Osteocyte (in vitro differentiated cells): ENCODE measurements around the gene C19orf38. TPM values are rescaled to one million over a fixed set of nuclear protein-coding genes. Genes with fewer than 3 reads are reported as not detected.

Experiments
- DNase-seq: peaks from one replicate; pipeline ENCODE4 v3.0.0; 2021; ENCODE audit warnings: mixed read lengths; ENCODE audit not compliant: unreplicated experiment; ENCODE audit errors: extremely low spot score
- H3K27ac Mint-ChIP-seq: one replicate; pipeline ENCODE4 v1.8.0; 2021; ENCODE audit warnings: mild to moderate bottlenecking, mixed read lengths; ENCODE audit not compliant: unreplicated experiment
- H3K27me3 Mint-ChIP-seq: one replicate; pipeline ENCODE4 v1.8.0; 2021; ENCODE audit warnings: mixed read lengths; ENCODE audit not compliant: unreplicated experiment
- H3K36me3 Mint-ChIP-seq: one replicate; pipeline ENCODE4 v1.8.0; 2021; ENCODE audit warnings: mixed read lengths; ENCODE audit not compliant: unreplicated experiment
- H3K4me1 Mint-ChIP-seq: one replicate; pipeline ENCODE4 v1.8.0; 2021; ENCODE audit warnings: mixed read lengths; ENCODE audit not compliant: unreplicated experiment
- H3K4me3 Mint-ChIP-seq: one replicate; pipeline ENCODE4 v1.8.0; 2021; ENCODE audit warnings: mild to moderate bottlenecking, moderate library complexity, mixed read lengths; ENCODE audit not compliant: unreplicated experiment
- H3K9me3 Mint-ChIP-seq: one replicate; pipeline ENCODE4 v1.8.0; 2021; ENCODE audit warnings: mixed read lengths; ENCODE audit not compliant: unreplicated experiment
- total RNA-seq: library from RNA; stranded (reverse); gene quantifications from 2 replicates; pipeline ENCODE4 v1.2.1, GENCODE V29; 2021
- TF ChIP-seq, protein P1 (sequence below): fragments of 200-600 bp; sonication (generic); IDR thresholded peaks from 2 replicates; pipeline ENCODE4 v1.5.0; 2021; ENCODE audit warnings: antibody characterized with exemption, mild to moderate bottlenecking, moderate library complexity

C19orf38 gene
- total RNA-seq, 1 donor from 2014 or later = 0.27 TPM

- no peak overlapping the region for H3K4me3 Mint-ChIP-seq
- peaks cover 39% of the 10 kb centered on the region for H3K36me3 Mint-ChIP-seq
- no peak for DNase-seq
- peaks cover 50% of the 10 kb centered on the region for H3K4me1 Mint-ChIP-seq
- no peaks in the 10 kb centered on the region for H3K9me3 Mint-ChIP-seq
- peak overlapping the region; percentile 90 for H3K27ac Mint-ChIP-seq
- TF ChIP-seq, protein P1, sequence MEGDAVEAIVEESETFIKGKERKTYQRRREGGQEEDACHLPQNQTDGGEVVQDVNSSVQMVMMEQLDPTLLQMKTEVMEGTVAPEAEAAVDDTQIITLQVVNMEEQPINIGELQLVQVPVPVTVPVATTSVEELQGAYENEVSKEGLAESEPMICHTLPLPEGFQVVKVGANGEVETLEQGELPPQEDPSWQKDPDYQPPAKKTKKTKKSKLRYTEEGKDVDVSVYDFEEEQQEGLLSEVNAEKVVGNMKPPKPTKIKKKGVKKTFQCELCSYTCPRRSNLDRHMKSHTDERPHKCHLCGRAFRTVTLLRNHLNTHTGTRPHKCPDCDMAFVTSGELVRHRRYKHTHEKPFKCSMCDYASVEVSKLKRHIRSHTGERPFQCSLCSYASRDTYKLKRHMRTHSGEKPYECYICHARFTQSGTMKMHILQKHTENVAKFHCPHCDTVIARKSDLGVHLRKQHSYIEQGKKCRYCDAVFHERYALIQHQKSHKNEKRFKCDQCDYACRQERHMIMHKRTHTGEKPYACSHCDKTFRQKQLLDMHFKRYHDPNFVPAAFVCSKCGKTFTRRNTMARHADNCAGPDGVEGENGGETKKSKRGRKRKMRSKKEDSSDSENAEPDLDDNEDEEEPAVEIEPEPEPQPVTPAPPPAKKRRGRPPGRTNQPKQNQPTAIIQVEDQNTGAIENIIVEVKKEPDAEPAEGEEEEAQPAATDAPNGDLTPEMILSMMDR = no peak
- no peaks in the 10 kb centered on the region for H3K27me3 Mint-ChIP-seq
Measured at GRCh38 chr19:10812902-10813404, 35.3 kb upstream of the C19orf38 start.

GRCh38 chr19:10815007-10815536 is 33.1 kb upstream of the C19orf38 start:
- Mint-ChIP-seq H3K36me3 (peaks cover 30% of the 10 kb centered on the region), H3K9me3 (no peaks in the 10 kb centered on the region), H3K27ac (peak overlapping the region; percentile 98), H3K4me3 (no peak overlapping the region), H3K27me3 (no peaks in the 10 kb centered on the region), H3K4me1 (peaks cover 47% of the 10 kb centered on the region)
- TF ChIP-seq, protein P1 = no peak
- no peak for DNase-seq

DNA sequence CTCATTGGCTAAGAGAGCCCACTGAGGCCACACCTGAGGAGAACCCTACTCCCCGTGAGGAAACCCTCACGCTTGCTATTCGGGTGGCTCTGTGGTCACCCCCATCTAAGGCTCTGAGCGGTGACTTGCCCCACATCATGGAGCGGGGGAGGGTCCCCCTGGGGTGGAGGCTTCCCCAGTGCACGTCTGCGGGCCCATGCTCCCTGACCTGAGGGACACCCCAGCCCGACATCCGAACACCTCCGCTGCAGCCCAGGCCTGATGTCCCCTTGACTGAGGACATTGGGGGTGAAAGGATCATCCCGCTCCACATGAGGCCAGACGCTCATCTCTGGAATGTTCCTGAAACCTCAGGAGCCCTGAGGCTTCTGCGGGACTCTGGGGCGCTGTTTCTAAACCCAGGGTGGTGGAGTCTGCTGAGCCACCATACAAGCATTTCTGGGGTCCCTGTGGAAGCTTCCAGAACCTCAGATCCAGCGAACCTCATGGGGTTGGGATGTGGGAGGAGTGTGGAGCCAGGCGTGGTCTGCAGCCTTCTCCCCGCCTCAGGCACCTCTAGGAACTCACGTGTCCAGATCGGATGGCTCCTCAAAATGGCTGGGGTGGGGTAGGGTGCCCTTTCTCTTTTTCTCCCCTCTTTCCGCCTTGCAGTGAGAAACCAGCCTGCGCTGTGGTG is 32.1 kb upstream of the C19orf38 start:
- peak overlapping the region; percentile 98 for H3K27ac Mint-ChIP-seq
- TF ChIP-seq, protein P1 = no peak
- no peak for DNase-seq
- peaks cover 31% of the 10 kb centered on the region for H3K36me3 Mint-ChIP-seq
- H3K4me1 Mint-ChIP-seq = peaks cover 47% of the 10 kb centered on the region
- H3K9me3 Mint-ChIP-seq = no peaks in the 10 kb centered on the region
- peak overlapping the region; percentile 83 for H3K4me3 Mint-ChIP-seq
- no peaks in the 10 kb centered on the region for H3K27me3 Mint-ChIP-seq

DNA sequence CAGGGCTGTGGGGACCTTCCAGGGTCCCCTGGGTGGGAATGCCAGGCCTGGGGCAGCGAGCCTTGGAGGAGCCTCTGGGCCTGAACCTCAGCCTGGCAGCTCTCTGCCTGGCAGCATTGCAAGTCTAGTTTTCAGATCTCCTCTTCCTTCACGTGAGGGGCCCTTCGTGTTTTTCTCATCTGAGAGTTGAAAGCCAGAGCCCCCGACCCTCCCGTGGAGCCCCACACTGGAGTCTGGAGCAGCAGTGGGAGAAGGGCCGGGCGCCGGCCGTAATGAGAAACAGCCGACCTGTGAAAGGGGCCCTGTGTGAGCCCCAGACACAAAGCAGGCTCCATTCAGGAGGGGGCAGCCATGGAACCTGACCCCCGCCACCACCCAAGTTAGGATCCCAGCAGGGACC is 31.5 kb upstream of the C19orf38 start:
- Mint-ChIP-seq H3K36me3 (peaks cover 33% of the 10 kb centered on the region), H3K4me3 (peak overlapping the region; percentile 83), H3K27ac (peak overlapping the region; percentile 98), H3K4me1 (peaks cover 47% of the 10 kb centered on the region), H3K27me3 (no peaks in the 10 kb centered on the region), H3K9me3 (no peaks in the 10 kb centered on the region)
- DNase-seq = no peak
- TF ChIP-seq, protein P1 = no peak

DNA sequence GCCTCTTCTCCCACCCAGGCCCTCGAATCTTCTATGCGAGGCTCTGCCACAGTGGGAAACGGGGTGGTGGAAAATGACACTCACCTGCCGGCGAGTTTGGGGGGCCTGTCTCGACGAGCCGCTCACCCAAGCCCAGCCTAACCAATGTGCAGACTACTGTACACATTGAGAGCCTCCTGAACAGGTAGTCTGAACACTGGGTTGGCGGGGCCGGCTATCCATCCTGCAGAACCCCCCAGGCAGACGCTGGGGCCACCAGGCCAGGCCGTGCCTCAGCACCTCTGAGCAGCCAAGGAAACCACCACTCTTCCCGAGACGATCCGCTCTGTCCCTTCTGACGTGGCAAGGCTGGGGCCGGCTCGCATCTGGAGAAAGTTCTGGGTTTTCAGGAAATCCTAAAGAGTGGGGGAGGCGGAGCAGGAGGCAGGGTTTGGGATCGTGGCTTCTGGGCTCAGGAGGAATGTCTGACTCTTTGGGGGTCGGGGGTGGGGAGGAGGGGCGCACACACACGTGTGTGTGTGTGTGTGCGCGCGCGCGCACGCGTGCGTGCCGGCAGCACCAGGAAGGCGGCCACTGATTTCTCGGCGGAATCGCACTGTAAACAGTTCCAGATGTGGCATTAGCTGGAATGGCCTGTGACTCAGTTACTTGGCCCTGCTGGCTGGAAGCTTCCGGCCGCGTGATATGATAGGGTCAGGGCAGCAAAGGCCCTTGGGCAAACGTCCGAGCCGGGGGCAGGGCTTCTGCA is 30.8 kb upstream of the C19orf38 start:
- Mint-ChIP-seq H3K9me3 (no peaks in the 10 kb centered on the region), H3K27me3 (no peaks in the 10 kb centered on the region), H3K36me3 (peaks cover 34% of the 10 kb centered on the region), H3K27ac (peak overlapping the region; percentile 98), H3K4me3 (peak overlapping the region; percentile 83), H3K4me1 (peaks cover 47% of the 10 kb centered on the region)
- DNase-seq = peak; percentile 92
- TF ChIP-seq, protein P1 = no peak
